ENCODE measurements around the gene ELOVL6. TPM values are rescaled to one million over a fixed set of nuclear protein-coding genes. Genes with fewer than 3 reads are reported as not detected.
"Not testable (repeated sequence)": the region's sequence is repeated elsewhere in the genome, so short reads cannot be mapped to it uniquely, and the experiment has no call there.

Gene ELOVL6
- total RNA-seq, 2 donors from 2014 or later, result 1.3 to 1.6 TPM

- no peak for DNase-seq (ENCODE audit: low spot score)
- Histone ChIP-seq H3K27me3 (replicated peaks; ENCODE audit: insufficient read depth) (no peaks in the 10 kb centered on the region), H3K9me3 (no peaks in the 10 kb centered on the region), H3K4me1 (replicated peaks) (no peaks in the 10 kb centered on the region), H3K4me3 (no peak overlapping the region), H3K36me3 (no peaks in the 10 kb centered on the region), H3K27ac (no peak overlapping the region)
- TF ChIP-seq POLR2A (IDR thresholded peaks at IDR 0.05) (no peak), CTCF (IDR thresholded peaks at IDR 0.05) (no peak), POLR2AphosphoS5 (IDR thresholded peaks at IDR 0.05) (no peak)
- intact Hi-C loops (cut with DNase I), result loop anchor here (5.0 kb wide), 1 partner anchor 166 kb away; no protein-coding TSS in a partner anchor
- 67% methylated on average over 5 of the region's 5 CpGs for WGBS
Measured at GRCh38 chr4:110046588-110047049, 151.8 kb downstream of the ELOVL6 start.

- Histone ChIP-seq H3K4me1 (replicated peaks) (no peaks in the 10 kb centered on the region), H3K27me3 (replicated peaks; ENCODE audit: insufficient read depth) (no peaks in the 10 kb centered on the region), H3K4me3 (no peak overlapping the region), H3K36me3 (no peaks in the 10 kb centered on the region), H3K9me3 (no peaks in the 10 kb centered on the region), H3K27ac (no peak overlapping the region)
- intact Hi-C loops (cut with DNase I), result no loop called here
- TF ChIP-seq POLR2AphosphoS5 (IDR thresholded peaks at IDR 0.05) (no peak), POLR2A (IDR thresholded peaks at IDR 0.05) (no peak), CTCF (IDR thresholded peaks at IDR 0.05) (no peak)
- 34% methylated on average over 13 of the region's 13 CpGs for WGBS
- no peak for DNase-seq (ENCODE audit: low spot score)
Measured at GRCh38 chr4:110042545-110043517, 155.6 kb downstream of the ELOVL6 start.

- Histone ChIP-seq H3K27ac (no peak overlapping the region), H3K4me3 (no peak overlapping the region), H3K27me3 (replicated peaks; ENCODE audit: insufficient read depth) (no peaks in the 10 kb centered on the region), H3K4me1 (replicated peaks) (no peaks in the 10 kb centered on the region), H3K9me3 (no peaks in the 10 kb centered on the region), H3K36me3 (no peaks in the 10 kb centered on the region)
- intact Hi-C loops (cut with DNase I), result no loop called here
- TF ChIP-seq POLR2AphosphoS5 (IDR thresholded peaks at IDR 0.05), result no peak
- TF ChIP-seq CTCF (IDR thresholded peaks at IDR 0.05), result no peak
- no peak for TF ChIP-seq POLR2A (IDR thresholded peaks at IDR 0.05)
- DNase-seq (ENCODE audit: low spot score), result no peak
- WGBS, result 74% methylated on average over 1 of the region's 1 CpG
Measured at GRCh38 chr4:110041735-110042134, 156.7 kb downstream of the ELOVL6 start.

GRCh38 chr4:110039164-110039563 is 159.3 kb downstream of the ELOVL6 start:
- H3K27me3 ChIP-seq (replicated peaks; ENCODE audit: insufficient read depth); intact Hi-C loops (cut with DNase I); H3K27ac ChIP-seq; H3K9me3 ChIP-seq; H3K4me1 ChIP-seq (replicated peaks); H3K4me3 ChIP-seq; DNase-seq (ENCODE audit: low spot score); H3K36me3 ChIP-seq: not testable (repeated sequence)
- 94% methylated on average over 11 of the region's 11 CpGs for WGBS

GRCh38 chr4:110034026-110034393 is 164.4 kb downstream of the ELOVL6 start:
- 66% methylated on average over 3 of the region's 3 CpGs for WGBS
- no peaks in the 10 kb centered on the region for H3K9me3 ChIP-seq
- no peaks in the 10 kb centered on the region for H3K4me1 ChIP-seq (replicated peaks)
- no peak for DNase-seq (ENCODE audit: low spot score)
- no peaks in the 10 kb centered on the region for H3K36me3 ChIP-seq
- H3K27me3 ChIP-seq (replicated peaks; ENCODE audit: insufficient read depth), result no peaks in the 10 kb centered on the region
- TF ChIP-seq POLR2AphosphoS5 (IDR thresholded peaks at IDR 0.05), result no peak
- no peak for TF ChIP-seq CTCF (IDR thresholded peaks at IDR 0.05)
- TF ChIP-seq POLR2A (IDR thresholded peaks at IDR 0.05), result no peak
- intact Hi-C loops (cut with DNase I), result no loop called here
- no peak overlapping the region for H3K4me3 ChIP-seq
- H3K27ac ChIP-seq, result no peak overlapping the region

Measured in prostate gland (tissue), 2 donors.